ENCODE measurements around the gene HEY2. TPM values are rescaled to one million over a fixed set of nuclear protein-coding genes. Genes with fewer than 3 reads are reported as not detected.
"Not testable (repeated sequence)": the region's sequence is repeated elsewhere in the genome, so short reads cannot be mapped to it uniquely, and the experiment has no call there.

HEY2 gene
- total RNA-seq, 1 experiment from 2014 or later, result 19.3 TPM

DNA sequence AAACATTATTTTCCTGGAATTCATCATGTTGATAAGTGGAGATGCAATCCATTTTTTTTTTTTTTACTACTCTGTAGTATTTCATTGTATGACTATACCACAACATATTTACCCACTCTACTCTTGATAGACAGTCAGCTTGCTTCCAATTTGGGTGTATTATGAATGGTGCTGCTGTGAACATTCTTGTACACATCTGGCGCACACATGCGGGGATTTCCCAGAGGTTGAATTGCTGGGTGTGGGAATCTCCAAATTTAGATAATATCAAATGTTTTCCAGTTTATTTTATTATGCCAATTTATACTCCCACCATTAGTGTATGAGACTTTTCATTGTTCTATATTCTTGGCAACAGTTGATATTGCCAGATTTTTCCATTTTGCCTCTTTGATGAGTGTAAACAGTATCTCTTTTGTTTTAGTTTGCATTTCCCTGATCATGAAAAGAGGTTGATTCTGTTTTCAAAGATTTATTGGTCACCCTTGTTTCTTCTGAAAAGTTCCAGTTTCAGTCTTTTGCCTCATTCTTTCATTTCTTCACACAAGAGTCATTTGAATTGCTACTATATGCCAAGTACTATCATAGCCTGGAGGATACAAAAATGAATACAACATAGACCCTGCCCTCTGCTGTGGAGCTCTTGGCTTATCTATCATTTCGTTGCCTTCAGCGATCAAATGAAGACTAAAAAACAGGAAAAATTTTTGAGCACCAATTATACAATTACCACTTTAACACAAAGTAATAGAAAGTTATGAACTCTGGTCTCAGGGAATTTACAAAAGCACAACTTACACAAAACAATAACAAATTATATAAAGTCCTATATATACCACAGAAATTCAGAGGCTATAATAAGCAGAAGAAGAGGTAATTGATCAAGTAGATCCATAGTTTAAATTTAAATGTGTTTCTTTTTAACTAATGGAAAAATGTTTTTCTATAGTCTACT is 24.2 kb downstream of the HEY2 start:
- Histone ChIP-seq H3K27me3 (ENCODE audit: control insufficient read depth, insufficient read depth, low read length) (no peaks in the 10 kb centered on the region), H3K36me3 (replicated peaks; ENCODE audit: control insufficient read depth, insufficient read depth, low read length) (no peaks in the 10 kb centered on the region), H3K4me3 (ENCODE audit: insufficient read depth, low read depth, low read length) (no peak overlapping the region)
- no peak for DNase-seq

GRCh38 chr6:125776107-125776826 is 26.8 kb downstream of the HEY2 start:
- DNase-seq; H3K4me3 ChIP-seq (ENCODE audit: insufficient read depth, low read depth, low read length); H3K27me3 ChIP-seq (ENCODE audit: control insufficient read depth, insufficient read depth, low read length); H3K36me3 ChIP-seq (replicated peaks; ENCODE audit: control insufficient read depth, insufficient read depth, low read length): not testable (repeated sequence)

DNA sequence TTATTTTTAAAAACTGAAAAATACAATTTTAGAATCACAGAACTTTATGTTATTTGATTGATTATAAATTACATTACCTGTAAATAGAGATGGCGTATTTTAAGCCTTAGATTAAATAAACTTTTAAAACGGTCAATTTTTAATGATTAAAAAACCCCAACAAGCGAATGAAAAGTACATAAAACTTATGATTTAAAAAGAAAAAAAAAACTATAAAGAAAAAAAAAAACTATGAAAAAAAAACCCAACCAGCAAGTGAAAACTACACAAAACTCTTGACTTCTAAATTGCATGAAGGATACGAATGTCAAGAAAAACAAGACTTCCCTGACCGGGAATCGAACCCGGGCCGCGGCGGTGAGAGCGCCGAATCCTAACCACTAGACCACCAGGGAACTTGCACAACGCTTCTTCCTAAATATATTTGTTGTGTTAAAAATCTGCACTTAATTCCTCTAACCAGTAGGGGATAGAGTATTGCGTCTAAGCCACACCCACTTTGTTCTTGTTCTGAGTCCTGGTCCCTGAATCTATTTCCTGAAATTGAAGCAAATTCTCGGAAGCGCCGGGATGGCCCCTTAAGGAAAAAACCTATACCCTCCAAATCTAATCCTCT is 30.6 kb downstream of the HEY2 start:
- Histone ChIP-seq H3K4me3 (ENCODE audit: insufficient read depth, low read depth, low read length) (peak overlapping the region; percentile 76), H3K27me3 (ENCODE audit: control insufficient read depth, insufficient read depth, low read length) (no peaks in the 10 kb centered on the region), H3K36me3 (replicated peaks; ENCODE audit: control insufficient read depth, insufficient read depth, low read length) (no peaks in the 10 kb centered on the region)
- DNase-seq, result peak; percentile 74

DNA sequence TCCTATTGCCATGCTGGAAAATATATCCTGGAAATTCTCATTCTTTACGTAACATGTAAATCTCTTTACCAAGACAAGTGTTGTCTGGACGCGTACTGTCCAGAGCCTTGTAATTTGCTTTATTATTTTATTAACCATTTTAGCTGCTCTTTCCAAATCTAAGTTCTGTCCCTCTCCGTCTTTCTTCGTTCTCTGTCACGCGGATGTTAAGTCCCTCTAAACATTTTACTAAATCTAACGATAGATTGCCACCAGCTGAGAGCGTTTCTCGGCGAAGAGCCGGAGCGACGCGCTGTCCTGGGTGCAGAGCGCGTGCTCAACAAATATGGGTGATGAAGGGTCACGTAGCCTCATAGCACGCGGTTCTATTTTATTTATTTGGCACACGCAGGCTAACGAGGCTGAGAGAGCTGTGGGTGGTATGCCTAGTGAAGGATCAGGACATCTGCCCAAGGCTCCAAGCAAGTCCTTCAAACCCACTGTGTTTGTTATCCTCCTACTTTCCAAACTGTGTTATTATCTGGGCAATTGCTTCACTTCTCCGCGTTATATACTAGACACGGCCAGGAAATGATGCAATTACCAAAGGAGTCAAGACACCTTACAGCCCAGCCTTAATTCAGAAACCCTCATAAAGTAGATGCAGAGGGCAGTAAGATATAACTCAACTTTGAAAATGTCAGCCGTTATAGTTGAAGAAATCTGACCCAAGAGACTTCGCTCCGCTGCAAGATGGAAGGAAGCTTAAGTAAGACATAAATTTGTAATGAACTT is 31.3 kb downstream of the HEY2 start:
- H3K27me3 ChIP-seq (ENCODE audit: control insufficient read depth, insufficient read depth, low read length), result no peaks in the 10 kb centered on the region
- H3K4me3 ChIP-seq (ENCODE audit: insufficient read depth, low read depth, low read length), result peak overlapping the region; percentile 76
- DNase-seq, result peak; percentile 17

DNA sequence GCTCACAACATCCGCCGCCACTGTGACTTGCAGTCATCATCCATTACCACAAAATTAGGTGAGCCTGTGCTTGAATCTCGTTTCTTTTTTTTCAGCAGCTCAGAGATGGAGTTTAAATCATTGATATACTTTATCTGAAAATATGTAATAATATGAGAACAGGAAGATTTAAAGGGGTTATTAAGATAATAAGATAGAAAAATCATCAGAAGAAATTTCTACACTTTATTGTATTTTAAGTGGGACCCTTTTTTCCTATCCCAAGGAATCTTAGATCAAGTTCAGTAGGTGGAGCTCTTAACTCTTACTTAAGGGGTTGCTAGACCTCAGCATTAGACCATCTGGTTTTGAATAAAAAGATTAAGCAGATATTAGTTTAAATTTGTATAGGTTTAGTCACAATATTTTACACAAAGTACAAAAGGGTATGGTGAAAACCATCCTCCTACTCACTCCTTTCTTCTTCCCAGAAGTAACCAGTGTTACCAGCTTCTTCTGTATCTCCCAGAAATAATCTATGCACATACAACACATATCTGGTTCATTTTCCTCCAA is 32.0 kb downstream of the HEY2 start:
- H3K36me3 ChIP-seq (replicated peaks; ENCODE audit: control insufficient read depth, insufficient read depth, low read length), result no peaks in the 10 kb centered on the region
- no peaks in the 10 kb centered on the region for H3K27me3 ChIP-seq (ENCODE audit: control insufficient read depth, insufficient read depth, low read length)
- peak overlapping the region; percentile 76 for H3K4me3 ChIP-seq (ENCODE audit: insufficient read depth, low read depth, low read length)
- no peak for DNase-seq

More for the DNA sequence above, 31.3 kb downstream of the HEY2 start:
- H3K36me3 ChIP-seq (replicated peaks; ENCODE audit: control insufficient read depth, insufficient read depth, low read length), result no peaks in the 10 kb centered on the region

- H3K27me3 ChIP-seq (ENCODE audit: control insufficient read depth, insufficient read depth, low read length), result no peaks in the 10 kb centered on the region
- no peak overlapping the region for H3K4me3 ChIP-seq (ENCODE audit: insufficient read depth, low read depth, low read length)
- H3K36me3 ChIP-seq (replicated peaks; ENCODE audit: control insufficient read depth, insufficient read depth, low read length), result no peaks in the 10 kb centered on the region
- no peak for DNase-seq
Measured at GRCh38 chr6:125784365-125784764, 34.9 kb downstream of the HEY2 start.

GRCh38 chr6:125787791-125788190 is 38.4 kb downstream of the HEY2 start:
- no peak for DNase-seq
- no peaks in the 10 kb centered on the region for H3K36me3 ChIP-seq (replicated peaks; ENCODE audit: control insufficient read depth, insufficient read depth, low read length)

GRCh38 chr6:125789167-125789566 is 39.7 kb downstream of the HEY2 start:
- Histone ChIP-seq H3K36me3 (replicated peaks; ENCODE audit: control insufficient read depth, insufficient read depth, low read length) (no peaks in the 10 kb centered on the region), H3K4me3 (ENCODE audit: insufficient read depth, low read depth, low read length) (no peak overlapping the region), H3K27me3 (ENCODE audit: control insufficient read depth, insufficient read depth, low read length) (no peaks in the 10 kb centered on the region; the same call in 1 of the 2 replicates)
- no peak for DNase-seq

More at GRCh38 chr6:125787791-125788190, 38.4 kb downstream of the HEY2 start:
- Histone ChIP-seq H3K27me3 (ENCODE audit: control insufficient read depth, insufficient read depth, low read length) (no peaks in the 10 kb centered on the region; the same call in 1 of the 2 replicates), H3K4me3 (ENCODE audit: insufficient read depth, low read depth, low read length) (no peak overlapping the region)

GRCh38 chr6:125789576-125790357 is 40.3 kb downstream of the HEY2 start:
- Histone ChIP-seq H3K36me3 (replicated peaks; ENCODE audit: control insufficient read depth, insufficient read depth, low read length) (no peaks in the 10 kb centered on the region), H3K4me3 (ENCODE audit: insufficient read depth, low read depth, low read length) (peak overlapping the region; percentile 77), H3K27me3 (ENCODE audit: control insufficient read depth, insufficient read depth, low read length) (no peaks in the 10 kb centered on the region; the same call in 1 of the 2 replicates)
- DNase-seq, result peak; percentile 34

DNA sequence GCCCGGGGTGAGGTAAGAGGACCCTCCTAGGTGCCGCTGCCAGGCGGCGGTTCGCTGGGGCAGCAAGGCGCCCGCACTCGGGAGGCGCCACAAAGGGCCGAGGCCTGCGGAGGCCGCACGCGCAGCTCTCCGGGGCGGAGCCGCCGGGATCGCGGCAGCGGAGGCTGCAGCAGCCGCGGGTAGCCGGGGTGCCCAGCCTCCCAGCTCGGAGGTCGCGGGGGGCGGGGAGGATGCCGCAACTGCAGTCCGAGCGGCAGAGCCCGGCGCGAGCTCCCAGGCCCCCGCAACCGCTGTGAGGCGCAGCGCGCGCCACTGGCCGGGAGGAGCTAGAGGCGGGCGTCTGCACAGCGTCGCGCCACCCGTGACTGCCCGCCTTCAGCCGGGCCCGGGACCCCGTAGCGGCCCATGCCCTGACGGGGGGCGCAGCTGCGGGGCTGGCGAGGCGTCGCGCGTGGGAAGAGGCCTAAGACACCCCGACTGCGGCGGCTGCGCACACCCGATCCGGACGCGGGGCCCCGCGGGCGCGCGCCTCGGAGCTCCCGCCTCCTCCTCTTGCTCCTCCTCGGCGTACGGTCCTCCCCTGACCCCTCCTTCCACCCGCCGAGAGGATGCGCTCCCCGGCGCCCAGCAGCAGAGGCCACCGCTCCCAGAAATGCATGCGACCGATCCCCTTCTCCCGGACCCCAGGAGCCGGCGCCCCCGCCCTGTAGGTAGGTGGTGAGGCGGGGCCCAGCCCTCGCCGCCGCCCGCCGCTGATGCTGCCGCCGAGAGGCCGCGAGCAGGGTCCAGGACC is 41.1 kb downstream of the HEY2 start, which contains the start of gene NCOA7:
Gene NCOA7 (plus strand): TSS at position 603 of the 793 bp plus-strand sequence. CDS start 24,395 bp downstream, outside the sequence.
- peak; percentile 90 for DNase-seq
- H3K4me3 ChIP-seq (ENCODE audit: insufficient read depth, low read depth, low read length), result peak within 1 kb of the TSS; percentile 77
- no peaks in the 10 kb centered on the region for H3K36me3 ChIP-seq (replicated peaks; ENCODE audit: control insufficient read depth, insufficient read depth, low read length)
- no peaks in the 10 kb centered on the region; the same call in 1 of the 2 replicates for H3K27me3 ChIP-seq (ENCODE audit: control insufficient read depth, insufficient read depth, low read length)

- Histone ChIP-seq H3K4me3 (ENCODE audit: insufficient read depth, low read depth, low read length) (peak overlapping the region; percentile 77), H3K36me3 (replicated peaks; ENCODE audit: control insufficient read depth, insufficient read depth, low read length) (no peaks in the 10 kb centered on the region), H3K27me3 (ENCODE audit: control insufficient read depth, insufficient read depth, low read length) (no peaks in the 10 kb centered on the region; the same call in 1 of the 2 replicates)
- DNase-seq, result peak; percentile 50
Measured at GRCh38 chr6:125791151-125791819, 41.9 kb downstream of the HEY2 start.

GRCh38 chr6:125791820-125792165 is 42.4 kb downstream of the HEY2 start:
- H3K4me3 ChIP-seq (ENCODE audit: insufficient read depth, low read depth, low read length), result peak overlapping the region; percentile 77
- H3K27me3 ChIP-seq (ENCODE audit: control insufficient read depth, insufficient read depth, low read length), result no peaks in the 10 kb centered on the region; the same call in 1 of the 2 replicates
- no peaks in the 10 kb centered on the region for H3K36me3 ChIP-seq (replicated peaks; ENCODE audit: control insufficient read depth, insufficient read depth, low read length)
- no peak for DNase-seq

Measured in H7 (cell line).